ENCODE measurements around the gene ZNF124. TPM values are rescaled to one million over a fixed set of nuclear protein-coding genes. Genes with fewer than 3 reads are reported as not detected.

ZNF124 gene
- total RNA-seq, 1 experiment from 2014 or later, result 16.3 TPM

- ATAC-seq (no peak), DNase-seq (ENCODE audit: low read depth, low spot score) (no peak)
- no TSS peak for BruUV-seq (replicated peaks)
- intact Hi-C loops (cut with micrococcal nuclease), result no loop called here
- Histone ChIP-seq H3K27me3 (ENCODE audit: insufficient read depth, low read length) (no peaks in the 10 kb centered on the region), H3K9me3 (ENCODE audit: control insufficient read depth in 1 of 2, insufficient read depth in 1 of 2, low read depth in 1 of 2, low read length in 2 of 2) (peaks cover 3% of the 10 kb centered on the region in 2 experiments; a peak in 2 of 4 replicates), H3K27ac (ENCODE audit: low read depth, low read length) (no peak overlapping the region), H3K4me2 (ENCODE audit: low read length) (no peak overlapping the region), H4K20me1 (ENCODE audit: insufficient read depth) (no peaks in the 10 kb centered on the region), H3K9ac (ENCODE audit: low read length) (no peak overlapping the region), H3K4me1 (ENCODE audit: control insufficient read depth in 1 of 2, insufficient read depth in 2 of 2, low read length in 2 of 2) (peaks cover 5 to 20% of the 10 kb centered on the region in 2 experiments; a peak in 2 of 4 replicates), H3K36me3 (ENCODE audit: control insufficient read depth in 1 of 2, insufficient read depth in 2 of 2, low read length in 2 of 2) (no peaks in the 10 kb centered on the region), H3K9me2 (ENCODE audit: insufficient read depth) (no peaks in the 10 kb centered on the region), H3K4me3 (replicated peaks in 1 of 2; ENCODE audit: low read depth in 1 of 2, low read length in 2 of 2) (no peak overlapping the region), H3K79me2 (ENCODE audit: insufficient read depth, low read length) (peaks cover 12% of the 10 kb centered on the region), H2AFZ (ENCODE audit: low read depth, low read length, poor library complexity, severe bottlenecking) (no peak overlapping the region)
- ChIA-PET POLR2A (no interaction called here), RAD21 (ENCODE audit: low non-redundant PET in 1 of 2, low total read pairs in 2 of 2, uncharacterized antibody in 2 of 2, unreplicated experiment in 2 of 2) (no interaction called here), CTCF (no interaction called here)
- TF ChIP-seq ZNF274 (IDR thresholded peaks at IDR 0.05; ENCODE audit: low read depth, low read length), result no peak
Measured at GRCh38 chr1:247107694-247108093, 64.1 kb downstream of the ZNF124 start.

- no peak overlapping the region for H2AFZ ChIP-seq (ENCODE audit: low read depth, low read length, poor library complexity, severe bottlenecking)
- no peaks in the 10 kb centered on the region for H3K27me3 ChIP-seq (ENCODE audit: insufficient read depth, low read length)
- peaks cover 7 to 16% of the 10 kb centered on the region in 2 experiments for H3K36me3 ChIP-seq (ENCODE audit: control insufficient read depth in 1 of 2, insufficient read depth in 2 of 2, low read length in 2 of 2)
- no peak for TF ChIP-seq JUND (IDR thresholded peaks at IDR 0.05)
- TF ChIP-seq EZH2 (IDR thresholded peaks at IDR 0.05), result no peak
- no peak for TF ChIP-seq CEBPB (IDR thresholded peaks at IDR 0.05; ENCODE audit: low read depth)
- TF ChIP-seq EZH2phosphoT487 (IDR thresholded peaks at IDR 0.05; ENCODE audit: borderline replicate concordance), result no peak
- TF ChIP-seq FOSL1 (IDR thresholded peaks at IDR 0.05; ENCODE audit: low read depth), result no peak
- no peak for TF ChIP-seq EGR1 (IDR thresholded peaks at IDR 0.05; ENCODE audit: low read depth)
- TF ChIP-seq MAX (IDR thresholded peaks at IDR 0.05), result no peak
- TF ChIP-seq CTCF (IDR thresholded peaks at IDR 0.05 in 2 of 3, conservative IDR thresholded peaks at IDR 0.05 in 1 of 3; ENCODE audit: borderline replicate concordance in 1 of 3, insufficient read depth in 1 of 3, low read depth in 2 of 3, low read length in 2 of 3), result no peak
- TF ChIP-seq CBX3 (IDR thresholded peaks at IDR 0.05; ENCODE audit: low read depth), result no peak
- TF ChIP-seq SIN3A (IDR thresholded peaks at IDR 0.05; ENCODE audit: low read depth), result no peak
- no peaks in the 10 kb centered on the region for H3K9me2 ChIP-seq (ENCODE audit: insufficient read depth)
- POLR2A ChIA-PET, result no interaction called here
- H4K20me1 ChIP-seq (ENCODE audit: insufficient read depth), result no peaks in the 10 kb centered on the region
- intact Hi-C loops (cut with micrococcal nuclease), result loop anchor here (2.0 kb wide), 1 partner anchor 27 kb away; the partner anchor contains the start of gene ZNF670
- no peak overlapping the region for H3K4me2 ChIP-seq (ENCODE audit: low read length)
- DNase-seq (ENCODE audit: low read depth, low spot score) (no peak), ATAC-seq (no peak)
- no peak overlapping the region for H3K9ac ChIP-seq (ENCODE audit: low read length)
- H3K4me1 ChIP-seq (ENCODE audit: control insufficient read depth in 1 of 2, insufficient read depth in 2 of 2, low read length in 2 of 2), result peaks cover 5 to 10% of the 10 kb centered on the region in 2 experiments; a peak in 2 of 4 replicates
- H3K9me3 ChIP-seq (ENCODE audit: control insufficient read depth in 1 of 2, insufficient read depth in 1 of 2, low read depth in 1 of 2, low read length in 2 of 2), result peaks cover 4 to 18% of the 10 kb centered on the region in 2 experiments; a peak in 2 of 4 replicates
- H3K4me3 ChIP-seq (replicated peaks in 1 of 2; ENCODE audit: low read depth in 1 of 2, low read length in 2 of 2), result no peak overlapping the region
- RAD21 ChIA-PET (ENCODE audit: low non-redundant PET in 1 of 2, low total read pairs in 2 of 2, uncharacterized antibody in 2 of 2, unreplicated experiment in 2 of 2), result no interaction called here
- no peak overlapping the region for H3K27ac ChIP-seq (ENCODE audit: low read depth, low read length)
- H3K79me2 ChIP-seq (ENCODE audit: insufficient read depth, low read length), result peaks cover 22% of the 10 kb centered on the region
- CTCF ChIA-PET, result no interaction called here
- BruUV-seq (replicated peaks), result no TSS peak
Measured at GRCh38 chr1:247105966-247106365, 65.9 kb downstream of the ZNF124 start.
